HepG2 (cell line): ENCODE data around the gene COL10A1. TPM values are rescaled to one million over a fixed set of nuclear protein-coding genes. Genes with fewer than 3 reads are reported as not detected.

Source experiments
- BCL6 ChIP-seq: IDR thresholded peaks from 2 replicates; pipeline ENCODE4 v1.6.1; 2016; ENCODE audit warnings: missing genetic modification reagents, missing compliant biosample characterization
- BCLAF1 ChIP-seq: fragments of 450-650 bp; IDR thresholded peaks from 2 replicates; pipeline ENCODE4 v1.6.1; 2017; ENCODE audit warnings: mild to moderate bottlenecking
- CENPT ChIP-seq: sonication (generic); formaldehyde crosslinking; IDR thresholded peaks from 2 replicates; pipeline ENCODE4 v1.8.0; 2022; ENCODE audit warnings: low read depth, mild to moderate bottlenecking, moderate library complexity, missing genetic modification reagents
- CHD4 ChIP-seq: fragments of 200-600 bp; sonication (generic); IDR thresholded peaks from 2 replicates; pipeline ENCODE4 v1.7.0; 2017; ENCODE audit warnings: mild to moderate bottlenecking, low read length, borderline replicate concordance
- DMTF1 ChIP-seq: sonication (generic); formaldehyde crosslinking; IDR thresholded peaks from 2 replicates; pipeline ENCODE4 v1.4.0; 2020; ENCODE audit warnings: mild to moderate bottlenecking, missing genetic modification reagents
- DR1 ChIP-seq: sonication (generic); formaldehyde crosslinking; IDR thresholded peaks from 2 replicates; pipeline ENCODE4 v1.8.0; 2021; ENCODE audit warnings: mild to moderate bottlenecking, missing genetic modification reagents, inconsistent platforms
- FOXC1 ChIP-seq: sonication (generic); formaldehyde crosslinking; IDR thresholded peaks from 2 replicates; pipeline ENCODE4 v1.8.0; 2022; ENCODE audit warnings: mild to moderate bottlenecking, missing genetic modification reagents, borderline replicate concordance
- HDAC6 ChIP-seq: fragments of 200-600 bp; sonication (generic); IDR thresholded peaks from 2 replicates; pipeline ENCODE4 v1.7.0; 2017; ENCODE audit warnings: mild to moderate bottlenecking, antibody characterized with exemption, low read length, low read depth
- MBD4 ChIP-seq: IDR thresholded peaks from 2 replicates; pipeline ENCODE4 v1.6.1; 2012; ENCODE audit warnings: low read length, inconsistent platforms, borderline replicate concordance
- NPAS2 ChIP-seq: sonication (generic); formaldehyde crosslinking; IDR thresholded peaks from 2 replicates; pipeline ENCODE4 v1.8.0; 2022; ENCODE audit warnings: mild to moderate bottlenecking, missing genetic modification reagents, borderline replicate concordance
- PHB2 ChIP-seq: fragments of 450-650 bp; IDR thresholded peaks from 2 replicates; pipeline ENCODE4 v1.6.1; 2018; ENCODE audit not compliant: partially characterized antibody
- REL ChIP-seq: sonication (generic); formaldehyde crosslinking; conservative IDR thresholded peaks from 2 replicates; pipeline ENCODE4 v1.8.0; 2022; ENCODE audit warnings: mild to moderate bottlenecking, missing genetic modification reagents, moderate library complexity
- RFXAP ChIP-seq: sonication (generic); formaldehyde crosslinking; IDR thresholded peaks from 2 replicates; pipeline ENCODE4 v1.4.0; 2020; ENCODE audit warnings: missing genetic modification reagents, borderline replicate concordance
- STAT5B ChIP-seq: sonication (generic); formaldehyde crosslinking; IDR thresholded peaks from 2 replicates; pipeline ENCODE4 v1.4.0; 2020; ENCODE audit warnings: missing genetic modification reagents
- U2AF2 ChIP-seq: fragments of 200-400 bp; formaldehyde crosslinking; IDR thresholded peaks from 2 replicates; pipeline ENCODE4 v1.6.1; 2017; ENCODE audit warnings: low read depth, mild to moderate bottlenecking, low read length
- XBP1 ChIP-seq: sonication (generic); formaldehyde crosslinking; IDR thresholded peaks from 2 replicates; pipeline ENCODE4 v1.5.0; 2020; ENCODE audit warnings: missing genetic modification reagents
- YEATS4 ChIP-seq: sonication (generic); formaldehyde crosslinking; IDR thresholded peaks from 2 replicates; pipeline ENCODE4 v1.4.0; 2020; ENCODE audit warnings: missing genetic modification reagents, borderline replicate concordance
- ZEB1 ChIP-seq: IDR thresholded peaks from 2 replicates; pipeline ENCODE4 v1.6.1; 2012; ENCODE audit warnings: mild to moderate bottlenecking, low read depth, inconsistent platforms; ENCODE audit not compliant: insufficient replicate concordance
- ZNF138 ChIP-seq: sonication (generic); formaldehyde crosslinking; IDR thresholded peaks from 2 replicates; pipeline ENCODE4 v1.5.0; 2020; ENCODE audit warnings: mild to moderate bottlenecking, low read depth, missing genetic modification reagents
- ZNF180 ChIP-seq: sonication (generic); formaldehyde crosslinking; IDR thresholded peaks from 2 replicates; pipeline ENCODE4 v1.4.0; 2020; ENCODE audit warnings: low read depth, missing genetic modification reagents, borderline replicate concordance
- ZNF274 ChIP-seq: sonication (generic); formaldehyde crosslinking; IDR thresholded peaks from 2 replicates; pipeline ENCODE4 v1.5.1; 2020; ENCODE audit warnings: mild to moderate bottlenecking, missing genetic modification reagents
- ZNF414 ChIP-seq: sonication (generic); formaldehyde crosslinking; IDR thresholded peaks from 2 replicates; pipeline ENCODE4 v1.5.0; 2020; ENCODE audit warnings: missing genetic modification reagents
- ZNF530 ChIP-seq: sonication (generic); formaldehyde crosslinking; IDR thresholded peaks from 2 replicates; pipeline ENCODE4 v1.5.0; 2020; ENCODE audit warnings: low read depth, mild to moderate bottlenecking, missing genetic modification reagents
- ZNF570 ChIP-seq: sonication (generic); formaldehyde crosslinking; IDR thresholded peaks from 2 replicates; pipeline ENCODE4 v1.4.0; 2020; ENCODE audit warnings: mild to moderate bottlenecking, missing genetic modification reagents, borderline replicate concordance
- ZNF761 ChIP-seq: sonication (generic); formaldehyde crosslinking; conservative IDR thresholded peaks from 2 replicates; pipeline ENCODE4 v1.4.0; 2020; ENCODE audit warnings: mild to moderate bottlenecking, missing genetic modification reagents
- polyA plus RNA-seq, 8 experiments: library from polyadenylated mRNA; depleted of rRNA in 3 of 8; stranded (reverse) in 7 of 8; unstranded in 1 of 8; fragments of >200 nt; fragmentation: Illumina TruSeq in 4 of 8; extraction: Trizol in 4 of 8; gene quantifications; 2 replicates each; pipeline versions ENCODE4 v1.2.1 to v1.2.3, GENCODE V29; 2011 to 2016; ENCODE audit warnings: low read depth in 4 of 8, missing spikeins in 1 of 8, mixed read lengths in 1 of 8; ENCODE audit not compliant: insufficient read depth in 1 of 8
- total RNA-seq, 5 experiments: library from RNA; depleted of rRNA; stranded (reverse); fragments of >200 nt; fragmentation: Illumina TruSeq; extraction: Trizol; gene quantifications; 2 replicates each; pipeline ENCODE4 v1.2.3, GENCODE V29; 2016; ENCODE audit warnings: low read depth in 1 of 5

Gene COL10A1
- total and polyA plus RNA-seq, 2 of the 13 experiments (the other 11 are each of a cell fraction or from before 2014, with no cell fraction given): 0.07 TPM; not detected in 1

GRCh38 chr6:116100419-116101301, 25.3 kb downstream of the COL10A1 start, which contains the start of gene NT5DC1 (continued):
- TF ChIP-seq ZEB1 (peak; percentile 57), ZNF274 (CRISPR knock-in tag) (peak; percentile 98), U2AF2 (no peak), ZNF138 (CRISPR knock-in tag) (peak; percentile 85), CENPT (peak; percentile 95), ZNF761 (CRISPR knock-in tag) (peak; percentile 95), DMTF1 (CRISPR knock-in tag) (no peak), PHB2 (no peak), ZNF570 (CRISPR knock-in tag) (no peak), HDAC6 (no peak), XBP1 (peak; percentile 40; the same call in 1 of the 2 replicates), BCLAF1 (no peak), ZNF414 (peak; percentile 98), REL (0 out of 2 replicates have a peak, but pooled peaks have one; percentile 57), DR1 (CRISPR knock-in tag) (peak; percentile 64), FOXC1 (peak; percentile 99), ZNF180 (peak; percentile 88; the same call in 1 of the 2 replicates), STAT5B (CRISPR knock-in tag) (no peak), ZNF530 (CRISPR knock-in tag) (no peak), BCL6 (CRISPR knock-in tag) (peak; percentile 39), RFXAP (CRISPR knock-in tag) (peak; percentile 93), NPAS2 (no peak), CHD4 (no peak), MBD4 (no peak), YEATS4 (peak; percentile 100)
